ENCODE results near the gene KCNK7.

DNA sequence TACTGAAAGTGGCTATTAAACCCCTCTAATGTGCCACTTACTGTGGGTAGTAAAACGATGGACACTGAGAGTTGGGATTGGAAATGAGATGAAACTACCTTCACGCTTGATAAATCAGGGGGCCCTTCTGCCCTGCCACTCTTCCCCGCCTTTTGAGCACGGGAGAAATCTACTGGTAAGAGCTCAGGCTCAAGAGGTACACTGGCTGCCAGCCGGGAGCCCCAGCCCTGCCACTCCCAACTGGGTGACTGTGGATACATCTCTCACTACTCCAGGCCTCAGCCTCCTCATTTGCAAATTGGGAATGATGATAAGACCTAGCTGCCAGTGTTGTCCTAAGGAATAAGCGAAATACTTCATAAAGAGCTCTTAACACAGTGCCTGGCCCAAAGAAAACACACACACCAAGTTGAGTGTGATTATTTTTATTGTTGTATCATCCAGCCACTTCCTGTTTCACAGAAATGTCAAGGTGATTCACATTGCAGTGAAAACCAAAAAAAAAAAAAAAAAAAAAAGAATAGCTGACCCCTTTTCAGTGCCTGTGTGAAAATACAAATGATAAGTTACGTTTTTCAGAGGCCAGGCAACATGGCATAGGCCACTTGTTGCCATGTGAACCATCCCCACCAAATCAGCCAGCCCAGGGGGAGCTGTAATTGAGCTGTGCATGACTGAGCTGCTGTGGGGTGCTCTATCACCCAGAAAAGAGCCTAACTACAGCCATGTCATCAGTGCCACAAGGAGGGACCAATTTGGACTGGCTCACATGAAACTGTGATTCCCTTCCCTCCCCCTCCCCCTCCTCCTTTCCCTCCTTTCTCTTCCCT is 29.8 kb downstream of the KCNK7 start:
- TF ChIP-seq, protein P1, sequence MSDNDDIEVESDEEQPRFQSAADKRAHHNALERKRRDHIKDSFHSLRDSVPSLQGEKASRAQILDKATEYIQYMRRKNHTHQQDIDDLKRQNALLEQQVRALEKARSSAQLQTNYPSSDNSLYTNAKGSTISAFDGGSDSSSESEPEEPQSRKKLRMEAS (IDR thresholded peaks at IDR 0.05; ENCODE audit: insufficient read depth, insufficient read length): no peak
- TF ChIP-seq POLR2AphosphoS5 (IDR thresholded peaks at IDR 0.05; ENCODE audit: insufficient read depth, low read depth, low read length) (peak; percentile 34), POLR2A (IDR thresholded peaks at IDR 0.05; ENCODE audit: low read depth, low read length) (no peak), EZH2 (IDR thresholded peaks at IDR 0.05; ENCODE audit: borderline replicate concordance, low read depth, low read length, severe bottlenecking) (no peak), FOS (IDR thresholded peaks at IDR 0.05; ENCODE audit: borderline replicate concordance, insufficient read depth, low read length) (peak; percentile 42), MYC (IDR thresholded peaks at IDR 0.05; ENCODE audit: low read depth, low read length) (no peak), JUN (IDR thresholded peaks at IDR 0.05; ENCODE audit: borderline replicate concordance, insufficient read depth, insufficient read length, low read depth) (no peak)
- TF ChIP-seq, protein P2, sequence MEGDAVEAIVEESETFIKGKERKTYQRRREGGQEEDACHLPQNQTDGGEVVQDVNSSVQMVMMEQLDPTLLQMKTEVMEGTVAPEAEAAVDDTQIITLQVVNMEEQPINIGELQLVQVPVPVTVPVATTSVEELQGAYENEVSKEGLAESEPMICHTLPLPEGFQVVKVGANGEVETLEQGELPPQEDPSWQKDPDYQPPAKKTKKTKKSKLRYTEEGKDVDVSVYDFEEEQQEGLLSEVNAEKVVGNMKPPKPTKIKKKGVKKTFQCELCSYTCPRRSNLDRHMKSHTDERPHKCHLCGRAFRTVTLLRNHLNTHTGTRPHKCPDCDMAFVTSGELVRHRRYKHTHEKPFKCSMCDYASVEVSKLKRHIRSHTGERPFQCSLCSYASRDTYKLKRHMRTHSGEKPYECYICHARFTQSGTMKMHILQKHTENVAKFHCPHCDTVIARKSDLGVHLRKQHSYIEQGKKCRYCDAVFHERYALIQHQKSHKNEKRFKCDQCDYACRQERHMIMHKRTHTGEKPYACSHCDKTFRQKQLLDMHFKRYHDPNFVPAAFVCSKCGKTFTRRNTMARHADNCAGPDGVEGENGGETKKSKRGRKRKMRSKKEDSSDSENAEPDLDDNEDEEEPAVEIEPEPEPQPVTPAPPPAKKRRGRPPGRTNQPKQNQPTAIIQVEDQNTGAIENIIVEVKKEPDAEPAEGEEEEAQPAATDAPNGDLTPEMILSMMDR (IDR thresholded peaks at IDR 0.05; ENCODE audit: extremely low read depth in 1 of 2, insufficient read depth in 1 of 2, low read depth in 1 of 2, low read length in 2 of 2): no peak

Data from endothelial cell of umbilical vein (primary cell).